Rectal smooth muscle tissue (tissue), 1 donor: ENCODE measurements around the gene MRM2.

ENCODE experiments used
- H3K27ac ChIP-seq: one replicate; pipeline ENCODE4 v1.7.0; 2013; ENCODE audit warnings: low read depth, low read length, inconsistent platforms
- H3K27me3 ChIP-seq: one replicate; pipeline ENCODE4 v1.7.0; 2013; ENCODE audit warnings: low read length; ENCODE audit not compliant: control insufficient read depth, insufficient read depth
- H3K36me3 ChIP-seq: one replicate; pipeline ENCODE4 v1.7.0; 2013; ENCODE audit warnings: low read length; ENCODE audit not compliant: control insufficient read depth, insufficient read depth
- H3K4me1 ChIP-seq: one replicate; pipeline ENCODE4 v1.7.0; 2013; ENCODE audit warnings: low read length; ENCODE audit not compliant: control insufficient read depth, insufficient read depth
- H3K4me3 ChIP-seq: one replicate; pipeline ENCODE4 v1.7.0; 2013; ENCODE audit warnings: low read length
- H3K9ac ChIP-seq: one replicate; pipeline ENCODE4 v1.7.0; 2013; ENCODE audit warnings: low read length

Gene MRM2

DNA sequence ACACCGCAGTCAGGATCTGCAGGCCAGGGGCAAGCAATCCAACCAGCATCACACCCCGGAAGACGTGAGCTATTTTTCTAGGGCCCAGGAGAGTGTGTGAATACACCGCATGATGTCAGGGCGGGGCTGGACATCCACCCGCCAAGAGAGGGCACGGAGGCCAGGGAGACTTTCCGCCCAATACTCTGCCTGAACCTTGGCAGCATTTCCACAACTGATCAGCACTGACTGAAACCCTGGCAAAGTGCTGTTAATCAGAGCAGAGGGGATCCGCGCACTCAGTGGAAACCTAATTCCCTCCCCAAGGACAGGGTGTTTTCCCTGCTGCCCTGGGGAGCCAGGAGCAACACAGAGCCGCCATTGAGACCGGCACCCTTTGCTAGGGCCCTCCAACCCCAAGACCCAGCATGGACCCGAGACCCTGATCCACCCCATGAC, 17.5 kb downstream of the MRM2 start:
- Histone ChIP-seq H3K27ac (no peak overlapping the region), H3K36me3 (peaks cover 10% of the 10 kb centered on the region), H3K9ac (no peak overlapping the region), H3K4me1 (no peaks in the 10 kb centered on the region), H3K27me3 (no peaks in the 10 kb centered on the region), H3K4me3 (no peak overlapping the region)

DNA sequence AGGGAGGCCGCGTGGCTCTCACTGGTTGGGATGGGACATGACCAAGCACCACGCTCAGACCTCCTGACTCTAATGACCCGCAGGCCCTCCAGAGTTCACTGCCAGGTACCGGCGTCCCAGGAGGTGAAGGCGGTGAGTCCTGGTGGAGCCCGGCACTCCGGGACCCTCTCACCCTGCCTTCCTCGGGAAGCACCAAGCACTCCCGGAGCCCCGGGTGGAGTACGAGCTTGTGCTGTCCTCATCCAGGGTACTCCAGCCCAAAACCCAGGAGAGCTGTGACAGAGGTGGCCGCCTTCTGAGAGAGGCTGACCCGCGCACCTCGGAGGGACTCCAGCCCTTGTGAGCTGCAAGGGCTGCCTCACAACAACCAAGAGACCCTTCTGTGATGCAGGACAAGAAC, 18.7 kb downstream of the MRM2 start:
- H3K36me3 ChIP-seq = peaks cover 10% of the 10 kb centered on the region
- H3K9ac ChIP-seq = no peak overlapping the region
- H3K27me3 ChIP-seq = no peaks in the 10 kb centered on the region
- no peak overlapping the region for H3K4me3 ChIP-seq
- no peak overlapping the region for H3K27ac ChIP-seq
- H3K4me1 ChIP-seq = no peaks in the 10 kb centered on the region

DNA sequence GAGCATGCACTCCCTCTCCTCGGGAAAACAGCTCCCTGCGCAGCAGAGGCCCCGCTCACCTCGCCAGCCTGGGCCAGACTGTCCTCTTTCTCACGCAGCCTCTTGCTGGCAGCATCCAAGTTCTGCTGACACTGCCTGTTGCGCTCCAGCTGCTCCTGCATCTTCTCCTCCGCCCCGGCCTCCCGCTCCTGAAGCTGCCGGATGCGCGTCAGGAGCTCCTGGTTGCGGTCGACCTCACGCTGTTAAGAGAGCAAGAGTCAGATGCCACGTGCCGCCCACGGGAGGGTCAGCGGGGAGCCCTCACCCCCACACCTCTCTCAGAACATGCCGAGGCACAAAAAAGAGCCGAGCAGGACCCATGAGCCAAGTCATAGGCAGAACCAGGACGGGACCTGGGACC, 19.5 kb downstream of the MRM2 start:
- Histone ChIP-seq H3K4me1 (no peaks in the 10 kb centered on the region), H3K27me3 (no peaks in the 10 kb centered on the region), H3K9ac (no peak overlapping the region), H3K27ac (no peak overlapping the region), H3K36me3 (peaks cover 13% of the 10 kb centered on the region), H3K4me3 (no peak overlapping the region)

DNA sequence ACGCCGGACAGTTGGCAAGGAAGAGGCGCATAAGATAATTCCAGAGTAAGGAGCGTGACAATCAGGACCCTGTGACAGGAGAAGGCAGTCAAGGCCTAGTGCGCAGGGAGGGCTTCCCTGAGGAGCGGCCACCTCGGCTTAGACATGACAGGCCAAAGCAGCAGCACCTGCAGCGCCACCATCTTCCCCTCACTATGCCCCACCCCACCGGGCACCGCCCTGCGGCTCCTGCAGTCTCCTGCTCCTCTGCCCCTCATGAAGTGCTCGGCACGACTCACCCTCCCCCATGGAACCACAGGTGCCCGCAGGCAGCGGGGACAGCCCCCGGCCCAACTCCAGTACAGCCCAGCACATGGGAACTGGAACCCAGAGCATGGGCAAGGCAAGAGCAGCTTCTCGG, 21.1 kb downstream of the MRM2 start:
- no peak overlapping the region for H3K4me3 ChIP-seq
- no peak overlapping the region for H3K9ac ChIP-seq
- H3K36me3 ChIP-seq = peaks cover 22% of the 10 kb centered on the region
- H3K27me3 ChIP-seq = no peaks in the 10 kb centered on the region
- no peaks in the 10 kb centered on the region for H3K4me1 ChIP-seq
- no peak overlapping the region for H3K27ac ChIP-seq

DNA sequence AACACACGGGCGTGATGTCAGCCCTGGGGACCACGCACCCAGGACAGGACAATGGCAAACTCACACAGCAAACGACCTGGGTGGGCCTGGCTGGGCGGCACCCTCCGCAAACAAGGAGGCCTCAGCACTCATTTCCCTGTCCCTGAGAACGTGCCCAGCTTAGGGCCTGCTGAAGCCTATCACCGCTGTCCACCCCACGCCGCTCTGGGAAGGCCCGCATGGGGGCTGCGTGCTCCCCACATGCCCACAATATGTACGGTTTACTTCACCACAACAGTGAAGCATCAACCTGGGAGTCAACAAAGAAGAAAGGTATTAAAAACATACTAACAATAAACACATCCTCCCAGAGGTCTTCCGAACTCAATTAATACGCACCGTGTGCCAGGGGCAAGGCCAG, 21.5 kb downstream of the MRM2 start:
- Histone ChIP-seq H3K9ac (no peak overlapping the region), H3K27me3 (no peaks in the 10 kb centered on the region), H3K36me3 (peaks cover 24% of the 10 kb centered on the region), H3K4me1 (no peaks in the 10 kb centered on the region), H3K27ac (no peak overlapping the region), H3K4me3 (no peak overlapping the region)

DNA sequence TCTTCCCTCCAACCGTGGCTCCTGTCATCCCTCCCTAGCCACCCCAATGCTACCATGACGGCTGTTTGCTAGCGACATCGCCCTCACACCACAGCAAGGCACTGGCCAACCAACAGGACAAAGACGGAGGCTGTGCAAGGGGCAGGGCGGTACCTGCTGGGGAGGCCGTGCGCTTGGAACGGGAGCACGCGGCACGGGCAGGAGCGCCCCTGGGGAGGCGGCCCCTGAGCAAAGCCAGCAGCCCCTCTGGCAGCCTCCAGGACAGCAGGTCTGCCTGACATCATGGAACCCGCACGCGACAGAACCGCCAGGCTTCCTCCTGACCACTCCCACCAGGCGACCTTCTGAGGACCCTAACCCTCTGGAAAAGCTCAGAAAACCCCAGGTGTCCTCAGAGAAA, 22.0 kb downstream of the MRM2 start:
- Histone ChIP-seq H3K27ac (no peak overlapping the region), H3K36me3 (peaks cover 26% of the 10 kb centered on the region), H3K9ac (no peak overlapping the region), H3K4me1 (no peaks in the 10 kb centered on the region), H3K27me3 (no peaks in the 10 kb centered on the region), H3K4me3 (no peak overlapping the region)

DNA sequence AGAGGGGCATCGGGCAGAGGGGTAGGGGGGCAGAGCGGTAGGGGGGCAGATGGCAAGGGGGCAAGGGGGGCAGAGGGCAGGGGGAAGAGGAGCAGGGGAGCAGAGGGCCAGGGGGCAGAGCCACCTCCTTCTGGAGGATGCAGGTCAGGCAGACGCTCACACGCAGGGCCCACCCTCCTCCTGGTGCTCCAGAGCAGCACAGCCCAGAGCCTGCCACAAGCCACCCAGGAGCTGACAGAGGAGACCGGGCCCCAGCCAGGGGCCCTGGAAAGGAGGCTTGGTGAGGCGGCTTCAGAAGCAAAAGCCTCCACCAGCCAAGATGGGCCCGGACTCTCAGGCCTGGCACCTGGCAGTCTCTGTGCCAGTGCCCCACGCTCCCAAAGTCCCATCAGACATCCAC, 22.4 kb downstream of the MRM2 start:
- Histone ChIP-seq H3K27ac (no peak overlapping the region), H3K9ac (no peak overlapping the region), H3K4me1 (no peaks in the 10 kb centered on the region), H3K4me3 (no peak overlapping the region), H3K36me3 (peaks cover 24% of the 10 kb centered on the region), H3K27me3 (no peaks in the 10 kb centered on the region)

DNA sequence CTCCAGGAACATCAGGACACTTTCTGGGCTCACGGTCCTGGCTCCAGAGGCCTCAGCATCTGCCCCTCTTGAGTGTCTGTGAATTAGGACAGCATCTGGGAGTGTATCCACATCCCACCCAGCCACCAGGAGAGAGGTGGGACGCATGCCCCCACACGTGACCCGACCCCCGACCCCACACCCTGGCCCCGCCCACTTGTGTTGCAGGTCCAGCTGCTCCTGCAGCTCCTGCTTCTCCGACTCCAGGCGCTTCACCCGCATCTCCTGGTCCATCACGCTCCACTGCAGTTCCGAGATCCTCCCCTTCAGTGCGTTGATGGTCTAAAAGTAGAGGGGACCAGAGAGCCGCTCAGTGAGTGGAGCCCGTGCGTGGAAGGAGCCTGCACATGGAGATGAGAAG, 22.9 kb downstream of the MRM2 start:
- no peak overlapping the region for H3K4me3 ChIP-seq
- peaks cover 27% of the 10 kb centered on the region for H3K36me3 ChIP-seq
- H3K4me1 ChIP-seq = no peaks in the 10 kb centered on the region
- H3K9ac ChIP-seq = no peak overlapping the region
- H3K27ac ChIP-seq = no peak overlapping the region
- H3K27me3 ChIP-seq = no peaks in the 10 kb centered on the region

DNA sequence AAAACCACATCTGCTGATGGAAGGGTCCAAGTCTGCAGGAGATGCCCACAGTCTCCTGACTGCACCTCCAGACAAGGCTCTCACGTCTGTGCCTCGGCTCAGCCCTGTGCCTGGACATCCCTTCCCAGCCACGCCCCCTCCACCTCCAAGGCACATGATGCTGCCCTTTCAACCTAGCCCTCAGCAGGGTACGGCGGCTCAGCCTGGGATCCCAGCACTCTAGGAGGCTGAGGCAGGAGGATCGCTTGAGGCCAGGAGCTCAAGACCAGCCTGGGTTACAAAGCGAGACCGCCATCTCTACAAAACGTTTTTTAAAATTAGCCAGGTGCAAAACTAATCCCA, 23.6 kb downstream of the MRM2 start:
- Histone ChIP-seq H3K27me3 (no peaks in the 10 kb centered on the region), H3K36me3 (peaks cover 31% of the 10 kb centered on the region), H3K9ac (no peak overlapping the region), H3K4me1 (no peaks in the 10 kb centered on the region), H3K27ac (no peak overlapping the region), H3K4me3 (no peak overlapping the region)

DNA sequence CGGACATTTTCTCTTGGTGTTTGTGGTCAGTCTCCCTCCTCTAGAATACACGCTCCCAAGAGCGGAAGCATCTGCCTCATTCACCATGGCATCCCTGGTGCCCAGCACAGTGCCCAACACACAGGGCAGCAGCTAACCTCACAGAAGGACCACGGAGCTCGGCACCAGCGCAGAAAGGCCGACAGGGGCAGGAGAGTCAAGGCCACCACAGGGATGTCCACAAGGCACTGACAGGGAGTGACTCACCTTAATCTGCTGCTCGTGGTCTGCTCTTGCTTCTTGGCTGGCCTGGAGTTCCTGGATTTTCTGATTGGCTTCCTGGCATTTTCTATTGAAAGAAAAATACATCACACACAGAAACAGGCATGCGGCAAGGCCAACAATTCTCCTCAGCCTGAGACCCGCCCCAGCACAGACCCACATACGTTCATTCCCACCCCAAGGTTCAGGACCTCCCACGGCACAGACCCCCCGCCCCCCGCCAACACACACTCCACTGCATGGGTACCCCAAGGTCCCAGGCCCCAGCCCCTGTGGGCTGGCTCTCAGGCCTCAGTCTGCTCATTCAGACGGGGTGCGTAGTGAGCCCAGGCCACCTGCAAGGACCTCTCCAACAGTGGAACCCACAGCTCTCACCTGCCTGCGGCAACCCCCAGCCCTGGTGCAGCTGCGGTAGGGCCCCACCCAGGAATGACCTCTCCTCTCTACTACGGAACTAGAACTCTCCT, 24.1 kb downstream of the MRM2 start:
- Histone ChIP-seq H3K36me3 (peaks cover 33% of the 10 kb centered on the region), H3K4me3 (no peak overlapping the region), H3K27ac (no peak overlapping the region), H3K27me3 (no peaks in the 10 kb centered on the region), H3K4me1 (no peaks in the 10 kb centered on the region), H3K9ac (no peak overlapping the region)

DNA sequence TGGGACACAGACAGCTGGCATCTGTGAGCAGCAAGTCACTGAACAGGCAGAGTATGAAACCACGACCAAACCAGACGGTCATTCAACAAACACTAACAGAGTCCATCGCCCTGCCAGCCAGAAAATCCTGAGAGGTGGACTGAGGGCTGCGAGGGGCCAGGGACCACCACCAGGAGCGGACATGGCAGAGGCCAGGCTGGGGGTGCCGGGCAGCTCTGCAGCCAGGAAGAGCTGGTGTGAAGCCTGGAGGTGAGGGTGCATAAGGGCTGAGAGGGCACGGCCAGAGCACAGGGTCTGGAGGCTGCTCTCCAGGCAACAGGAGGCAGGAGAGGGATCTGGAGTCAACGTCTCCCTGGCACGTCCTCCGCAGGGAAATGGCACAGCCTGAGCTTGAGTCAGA, 24.8 kb downstream of the MRM2 start:
- H3K36me3 ChIP-seq = peaks cover 34% of the 10 kb centered on the region
- H3K4me3 ChIP-seq = no peak overlapping the region

DNA sequence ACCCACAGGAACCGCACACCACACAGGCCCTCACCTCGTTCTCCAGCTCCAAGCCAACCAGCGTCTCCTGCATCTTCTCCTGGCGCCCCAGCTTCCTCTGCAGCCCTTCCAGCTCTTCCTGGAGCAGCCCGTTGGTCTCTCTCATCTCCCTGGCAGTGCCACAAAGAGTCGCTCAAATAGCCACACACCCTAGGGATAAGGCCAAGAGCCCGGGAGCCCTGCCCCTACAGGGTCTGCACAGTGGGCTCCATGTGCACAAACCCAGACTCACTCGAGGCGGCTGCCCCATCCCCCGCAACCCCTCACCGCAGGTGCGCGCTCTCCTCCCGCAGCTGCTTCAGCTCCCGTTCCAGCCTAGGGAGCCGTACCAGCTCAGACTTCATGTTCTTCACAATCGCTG, 26.2 kb downstream of the MRM2 start:
- Histone ChIP-seq H3K36me3 (peaks cover 30% of the 10 kb centered on the region), H3K4me1 (no peaks in the 10 kb centered on the region), H3K27me3 (no peaks in the 10 kb centered on the region), H3K4me3 (no peak overlapping the region), H3K27ac (no peak overlapping the region), H3K9ac (no peak overlapping the region)

More for the DNA sequence above, 24.8 kb downstream of the MRM2 start:
- H3K9ac ChIP-seq = no peak overlapping the region
- no peaks in the 10 kb centered on the region for H3K27me3 ChIP-seq
- H3K27ac ChIP-seq = no peak overlapping the region
- no peaks in the 10 kb centered on the region for H3K4me1 ChIP-seq

DNA sequence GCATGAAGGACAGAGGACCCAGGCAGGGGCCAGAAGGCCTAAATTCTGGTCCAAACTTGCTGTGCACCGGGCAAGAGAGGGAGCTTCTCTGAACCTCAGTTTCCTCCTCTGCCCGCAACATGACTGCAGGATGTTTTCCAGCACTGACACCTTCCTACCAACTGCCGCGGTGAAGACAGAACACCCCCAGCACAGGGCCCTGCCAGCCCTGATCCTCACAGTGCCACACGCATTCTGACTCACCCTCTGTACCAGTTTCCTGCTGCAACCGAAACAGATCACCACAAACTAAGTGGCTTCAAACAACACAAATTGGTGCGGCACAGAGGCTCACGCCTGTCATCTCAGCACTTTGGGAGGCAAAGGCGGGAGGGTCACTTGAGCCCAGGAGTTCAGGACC, 27.4 kb downstream of the MRM2 start:
- Histone ChIP-seq H3K4me3 (no peak overlapping the region), H3K36me3 (peaks cover 30% of the 10 kb centered on the region), H3K27ac (no peak overlapping the region), H3K4me1 (no peaks in the 10 kb centered on the region), H3K27me3 (no peaks in the 10 kb centered on the region), H3K9ac (no peak overlapping the region)
